GM10847 (cell line): Measurements from ENCODE around the gene PTGIS.

Experiments used
- POLR2A ChIP-seq: IDR thresholded peaks from 2 replicates; pipeline ENCODE4 v1.6.1; 2011; ENCODE audit not compliant: insufficient read length; ENCODE audit errors: extremely low read depth

The PTGIS gene

GRCh38 chr20:49599746-49600113, 31.8 kb upstream of the PTGIS start:
- TF ChIP-seq POLR2A, result no peak

GRCh38 chr20:49597825-49598395, 30.0 kb upstream of the PTGIS start:
- no peak for TF ChIP-seq POLR2A

GRCh38 chr20:49595811-49596561, 28.0 kb upstream of the PTGIS start:
- TF ChIP-seq POLR2A, result no peak

GRCh38 chr20:49595346-49595745, 27.4 kb upstream of the PTGIS start:
- TF ChIP-seq POLR2A, result no peak

- no peak for TF ChIP-seq POLR2A
These were observed 27.0 kb upstream of the PTGIS start for GRCh38 chr20:49594931-49595315.

- TF ChIP-seq POLR2A, result no peak
These were observed 26.4 kb upstream of the PTGIS start for GRCh38 chr20:49594143-49594930.

- TF ChIP-seq POLR2A, result no peak
These were observed 25.7 kb upstream of the PTGIS start for GRCh38 chr20:49593466-49594142.

- TF ChIP-seq POLR2A, result no peak
These were observed 24.2 kb upstream of the PTGIS start for GRCh38 chr20:49592120-49592519.

- no peak for TF ChIP-seq POLR2A
These were observed 23.4 kb upstream of the PTGIS start for GRCh38 chr20:49591217-49591865.

- TF ChIP-seq POLR2A, result no peak
These were observed 22.5 kb upstream of the PTGIS start for GRCh38 chr20:49590163-49591017.

- no peak for TF ChIP-seq POLR2A
These were observed 21.8 kb upstream of the PTGIS start for GRCh38 chr20:49589747-49590146.

- no peak for TF ChIP-seq POLR2A
These were observed 19.2 kb upstream of the PTGIS start for GRCh38 chr20:49587111-49587570.

GRCh38 chr20:49585585-49586245, 17.8 kb upstream of the PTGIS start:
- TF ChIP-seq POLR2A, result no peak
